ENCODE data around the gene B3GNT3. TPM values are rescaled to one million over a fixed set of nuclear protein-coding genes. Genes with fewer than 3 reads are reported as not detected.
A peak's percentile ranks its signal among the peaks of the same experiment; 100 is the strongest.

The B3GNT3 gene
- total RNA-seq, 1 experiment from 2014 or later: 1.9 TPM

DNA sequence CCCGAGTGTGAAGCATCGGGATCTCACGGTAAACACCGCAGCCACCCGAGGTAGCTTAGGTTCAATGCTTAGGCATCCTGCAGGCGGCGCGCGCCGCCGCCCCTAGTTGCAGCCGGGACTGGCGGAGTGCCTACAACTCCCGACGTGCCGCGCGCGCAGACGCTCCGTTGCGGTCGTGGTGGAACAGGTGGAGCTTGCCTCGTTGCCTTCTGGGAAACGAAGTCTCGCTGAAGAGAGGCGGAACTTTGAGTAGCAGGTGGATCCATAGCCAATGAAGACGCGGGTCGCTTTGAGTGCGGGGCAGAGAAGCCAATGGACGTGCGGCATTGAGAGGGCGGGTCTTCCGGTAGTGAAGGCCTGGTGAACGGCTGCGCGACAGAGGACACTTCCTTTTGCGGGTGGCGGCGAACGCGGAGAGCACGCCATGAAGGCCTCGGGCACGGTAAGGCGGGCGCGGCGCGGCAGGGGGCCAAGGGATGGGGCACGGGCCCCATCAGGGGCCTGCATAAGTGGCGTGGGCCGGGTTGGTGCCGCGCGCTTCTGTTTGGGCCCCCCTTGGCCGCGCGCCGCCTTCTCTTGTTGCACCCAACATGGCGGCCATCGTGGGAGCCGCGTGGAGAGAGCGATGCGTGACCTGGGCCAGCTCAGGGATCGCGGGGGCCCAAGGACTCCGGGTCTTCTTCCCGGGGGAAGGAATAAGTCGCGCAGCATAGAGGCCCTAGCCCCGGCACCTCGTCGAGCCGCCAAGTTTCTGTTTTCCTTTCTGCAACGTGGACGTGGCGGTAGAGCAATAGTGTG, 64.8 kb downstream of the B3GNT3 start, which contains the start of gene RPL18A (continued):
- TF ChIP-seq, protein P1, sequence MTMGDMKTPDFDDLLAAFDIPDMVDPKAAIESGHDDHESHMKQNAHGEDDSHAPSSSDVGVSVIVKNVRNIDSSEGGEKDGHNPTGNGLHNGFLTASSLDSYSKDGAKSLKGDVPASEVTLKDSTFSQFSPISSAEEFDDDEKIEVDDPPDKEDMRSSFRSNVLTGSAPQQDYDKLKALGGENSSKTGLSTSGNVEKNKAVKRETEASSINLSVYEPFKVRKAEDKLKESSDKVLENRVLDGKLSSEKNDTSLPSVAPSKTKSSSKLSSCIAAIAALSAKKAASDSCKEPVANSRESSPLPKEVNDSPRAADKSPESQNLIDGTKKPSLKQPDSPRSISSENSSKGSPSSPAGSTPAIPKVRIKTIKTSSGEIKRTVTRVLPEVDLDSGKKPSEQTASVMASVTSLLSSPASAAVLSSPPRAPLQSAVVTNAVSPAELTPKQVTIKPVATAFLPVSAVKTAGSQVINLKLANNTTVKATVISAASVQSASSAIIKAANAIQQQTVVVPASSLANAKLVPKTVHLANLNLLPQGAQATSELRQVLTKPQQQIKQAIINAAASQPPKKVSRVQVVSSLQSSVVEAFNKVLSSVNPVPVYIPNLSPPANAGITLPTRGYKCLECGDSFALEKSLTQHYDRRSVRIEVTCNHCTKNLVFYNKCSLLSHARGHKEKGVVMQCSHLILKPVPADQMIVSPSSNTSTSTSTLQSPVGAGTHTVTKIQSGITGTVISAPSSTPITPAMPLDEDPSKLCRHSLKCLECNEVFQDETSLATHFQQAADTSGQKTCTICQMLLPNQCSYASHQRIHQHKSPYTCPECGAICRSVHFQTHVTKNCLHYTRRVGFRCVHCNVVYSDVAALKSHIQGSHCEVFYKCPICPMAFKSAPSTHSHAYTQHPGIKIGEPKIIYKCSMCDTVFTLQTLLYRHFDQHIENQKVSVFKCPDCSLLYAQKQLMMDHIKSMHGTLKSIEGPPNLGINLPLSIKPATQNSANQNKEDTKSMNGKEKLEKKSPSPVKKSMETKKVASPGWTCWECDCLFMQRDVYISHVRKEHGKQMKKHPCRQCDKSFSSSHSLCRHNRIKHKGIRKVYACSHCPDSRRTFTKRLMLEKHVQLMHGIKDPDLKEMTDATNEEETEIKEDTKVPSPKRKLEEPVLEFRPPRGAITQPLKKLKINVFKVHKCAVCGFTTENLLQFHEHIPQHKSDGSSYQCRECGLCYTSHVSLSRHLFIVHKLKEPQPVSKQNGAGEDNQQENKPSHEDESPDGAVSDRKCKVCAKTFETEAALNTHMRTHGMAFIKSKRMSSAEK (CRISPR knock-in tag; IDR thresholded peaks at IDR 0.05; ENCODE audit: borderline replicate concordance): no peak
- TF ChIP-seq SP1 (CRISPR knock-in tag; conservative IDR thresholded peaks at IDR 0.05): peak; percentile 79
- TF ChIP-seq, protein P2, sequence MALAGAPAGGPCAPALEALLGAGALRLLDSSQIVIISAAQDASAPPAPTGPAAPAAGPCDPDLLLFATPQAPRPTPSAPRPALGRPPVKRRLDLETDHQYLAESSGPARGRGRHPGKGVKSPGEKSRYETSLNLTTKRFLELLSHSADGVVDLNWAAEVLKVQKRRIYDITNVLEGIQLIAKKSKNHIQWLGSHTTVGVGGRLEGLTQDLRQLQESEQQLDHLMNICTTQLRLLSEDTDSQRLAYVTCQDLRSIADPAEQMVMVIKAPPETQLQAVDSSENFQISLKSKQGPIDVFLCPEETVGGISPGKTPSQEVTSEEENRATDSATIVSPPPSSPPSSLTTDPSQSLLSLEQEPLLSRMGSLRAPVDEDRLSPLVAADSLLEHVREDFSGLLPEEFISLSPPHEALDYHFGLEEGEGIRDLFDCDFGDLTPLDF (CRISPR knock-in tag; IDR thresholded peaks at IDR 0.05): no peak
- no peak for TF ChIP-seq MYBL2 (CRISPR knock-in tag; IDR thresholded peaks at IDR 0.05)
- peak; percentile 92 for TF ChIP-seq NFYB (CRISPR knock-in tag; conservative IDR thresholded peaks at IDR 0.05; ENCODE audit: low read depth)
- TF ChIP-seq ELF4 (CRISPR knock-in tag; IDR thresholded peaks at IDR 0.05; ENCODE audit: low read depth): no peak
- TF ChIP-seq CREM (CRISPR knock-in tag; IDR thresholded peaks at IDR 0.05): peak; percentile 12
- 0 out of 2 replicates have a peak, but pooled peaks have one; percentile 8 for TF ChIP-seq FOXP1 (CRISPR knock-in tag; IDR thresholded peaks at IDR 0.05; ENCODE audit: borderline replicate concordance)
- no peak for TF ChIP-seq ZNF671 (CRISPR knock-in tag; IDR thresholded peaks at IDR 0.05)
- TF ChIP-seq, protein P3, sequence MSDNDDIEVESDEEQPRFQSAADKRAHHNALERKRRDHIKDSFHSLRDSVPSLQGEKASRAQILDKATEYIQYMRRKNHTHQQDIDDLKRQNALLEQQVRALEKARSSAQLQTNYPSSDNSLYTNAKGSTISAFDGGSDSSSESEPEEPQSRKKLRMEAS (CRISPR knock-in tag; IDR thresholded peaks at IDR 0.05): peak; percentile 89
- TF ChIP-seq RORB (CRISPR knock-in tag; IDR thresholded peaks at IDR 0.05): 0 out of 2 replicates have a peak, but pooled peaks have one; percentile 55
- TF ChIP-seq JUN (CRISPR knock-in tag; IDR thresholded peaks at IDR 0.05): no peak; the same call in 1 of the 2 replicates
- peak; percentile 72; the same call in 1 of the 2 replicates for TF ChIP-seq FOXK1 (CRISPR knock-in tag; IDR thresholded peaks at IDR 0.05)
- TF ChIP-seq, protein P4, sequence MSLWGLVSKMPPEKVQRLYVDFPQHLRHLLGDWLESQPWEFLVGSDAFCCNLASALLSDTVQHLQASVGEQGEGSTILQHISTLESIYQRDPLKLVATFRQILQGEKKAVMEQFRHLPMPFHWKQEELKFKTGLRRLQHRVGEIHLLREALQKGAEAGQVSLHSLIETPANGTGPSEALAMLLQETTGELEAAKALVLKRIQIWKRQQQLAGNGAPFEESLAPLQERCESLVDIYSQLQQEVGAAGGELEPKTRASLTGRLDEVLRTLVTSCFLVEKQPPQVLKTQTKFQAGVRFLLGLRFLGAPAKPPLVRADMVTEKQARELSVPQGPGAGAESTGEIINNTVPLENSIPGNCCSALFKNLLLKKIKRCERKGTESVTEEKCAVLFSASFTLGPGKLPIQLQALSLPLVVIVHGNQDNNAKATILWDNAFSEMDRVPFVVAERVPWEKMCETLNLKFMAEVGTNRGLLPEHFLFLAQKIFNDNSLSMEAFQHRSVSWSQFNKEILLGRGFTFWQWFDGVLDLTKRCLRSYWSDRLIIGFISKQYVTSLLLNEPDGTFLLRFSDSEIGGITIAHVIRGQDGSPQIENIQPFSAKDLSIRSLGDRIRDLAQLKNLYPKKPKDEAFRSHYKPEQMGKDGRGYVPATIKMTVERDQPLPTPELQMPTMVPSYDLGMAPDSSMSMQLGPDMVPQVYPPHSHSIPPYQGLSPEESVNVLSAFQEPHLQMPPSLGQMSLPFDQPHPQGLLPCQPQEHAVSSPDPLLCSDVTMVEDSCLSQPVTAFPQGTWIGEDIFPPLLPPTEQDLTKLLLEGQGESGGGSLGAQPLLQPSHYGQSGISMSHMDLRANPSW (CRISPR knock-in tag; conservative IDR thresholded peaks at IDR 0.05; ENCODE audit: low read depth): no peak
- TF ChIP-seq, protein P5, sequence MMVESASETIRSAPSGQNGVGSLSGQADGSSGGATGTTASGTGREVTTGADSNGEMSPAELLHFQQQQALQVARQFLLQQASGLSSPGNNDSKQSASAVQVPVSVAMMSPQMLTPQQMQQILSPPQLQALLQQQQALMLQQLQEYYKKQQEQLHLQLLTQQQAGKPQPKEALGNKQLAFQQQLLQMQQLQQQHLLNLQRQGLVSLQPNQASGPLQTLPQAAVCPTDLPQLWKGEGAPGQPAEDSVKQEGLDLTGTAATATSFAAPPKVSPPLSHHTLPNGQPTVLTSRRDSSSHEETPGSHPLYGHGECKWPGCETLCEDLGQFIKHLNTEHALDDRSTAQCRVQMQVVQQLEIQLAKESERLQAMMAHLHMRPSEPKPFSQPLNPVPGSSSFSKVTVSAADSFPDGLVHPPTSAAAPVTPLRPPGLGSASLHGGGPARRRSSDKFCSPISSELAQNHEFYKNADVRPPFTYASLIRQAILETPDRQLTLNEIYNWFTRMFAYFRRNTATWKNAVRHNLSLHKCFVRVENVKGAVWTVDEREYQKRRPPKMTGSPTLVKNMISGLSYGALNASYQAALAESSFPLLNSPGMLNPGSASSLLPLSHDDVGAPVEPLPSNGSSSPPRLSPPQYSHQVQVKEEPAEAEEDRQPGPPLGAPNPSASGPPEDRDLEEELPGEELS (CRISPR knock-in tag; IDR thresholded peaks at IDR 0.05): no peak
- peak; percentile 58; the same call in 1 of the 2 replicates for TF ChIP-seq ZNF232 (CRISPR knock-in tag; IDR thresholded peaks at IDR 0.05)
- no peak for TF ChIP-seq GTF2I (CRISPR knock-in tag; conservative IDR thresholded peaks at IDR 0.05)
- peak; percentile 32; the same call in 1 of the 2 replicates for TF ChIP-seq KAT7 (CRISPR knock-in tag; IDR thresholded peaks at IDR 0.05; ENCODE audit: borderline replicate concordance)
- peak; percentile 22; the same call in 1 of the 2 replicates for TF ChIP-seq SMAD3 (CRISPR knock-in tag; IDR thresholded peaks at IDR 0.05; ENCODE audit: borderline replicate concordance)
- TF ChIP-seq, protein P6, sequence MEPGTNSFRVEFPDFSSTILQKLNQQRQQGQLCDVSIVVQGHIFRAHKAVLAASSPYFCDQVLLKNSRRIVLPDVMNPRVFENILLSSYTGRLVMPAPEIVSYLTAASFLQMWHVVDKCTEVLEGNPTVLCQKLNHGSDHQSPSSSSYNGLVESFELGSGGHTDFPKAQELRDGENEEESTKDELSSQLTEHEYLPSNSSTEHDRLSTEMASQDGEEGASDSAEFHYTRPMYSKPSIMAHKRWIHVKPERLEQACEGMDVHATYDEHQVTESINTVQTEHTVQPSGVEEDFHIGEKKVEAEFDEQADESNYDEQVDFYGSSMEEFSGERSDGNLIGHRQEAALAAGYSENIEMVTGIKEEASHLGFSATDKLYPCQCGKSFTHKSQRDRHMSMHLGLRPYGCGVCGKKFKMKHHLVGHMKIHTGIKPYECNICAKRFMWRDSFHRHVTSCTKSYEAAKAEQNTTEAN (CRISPR knock-in tag; IDR thresholded peaks at IDR 0.05): no peak
- TF ChIP-seq, protein P7, sequence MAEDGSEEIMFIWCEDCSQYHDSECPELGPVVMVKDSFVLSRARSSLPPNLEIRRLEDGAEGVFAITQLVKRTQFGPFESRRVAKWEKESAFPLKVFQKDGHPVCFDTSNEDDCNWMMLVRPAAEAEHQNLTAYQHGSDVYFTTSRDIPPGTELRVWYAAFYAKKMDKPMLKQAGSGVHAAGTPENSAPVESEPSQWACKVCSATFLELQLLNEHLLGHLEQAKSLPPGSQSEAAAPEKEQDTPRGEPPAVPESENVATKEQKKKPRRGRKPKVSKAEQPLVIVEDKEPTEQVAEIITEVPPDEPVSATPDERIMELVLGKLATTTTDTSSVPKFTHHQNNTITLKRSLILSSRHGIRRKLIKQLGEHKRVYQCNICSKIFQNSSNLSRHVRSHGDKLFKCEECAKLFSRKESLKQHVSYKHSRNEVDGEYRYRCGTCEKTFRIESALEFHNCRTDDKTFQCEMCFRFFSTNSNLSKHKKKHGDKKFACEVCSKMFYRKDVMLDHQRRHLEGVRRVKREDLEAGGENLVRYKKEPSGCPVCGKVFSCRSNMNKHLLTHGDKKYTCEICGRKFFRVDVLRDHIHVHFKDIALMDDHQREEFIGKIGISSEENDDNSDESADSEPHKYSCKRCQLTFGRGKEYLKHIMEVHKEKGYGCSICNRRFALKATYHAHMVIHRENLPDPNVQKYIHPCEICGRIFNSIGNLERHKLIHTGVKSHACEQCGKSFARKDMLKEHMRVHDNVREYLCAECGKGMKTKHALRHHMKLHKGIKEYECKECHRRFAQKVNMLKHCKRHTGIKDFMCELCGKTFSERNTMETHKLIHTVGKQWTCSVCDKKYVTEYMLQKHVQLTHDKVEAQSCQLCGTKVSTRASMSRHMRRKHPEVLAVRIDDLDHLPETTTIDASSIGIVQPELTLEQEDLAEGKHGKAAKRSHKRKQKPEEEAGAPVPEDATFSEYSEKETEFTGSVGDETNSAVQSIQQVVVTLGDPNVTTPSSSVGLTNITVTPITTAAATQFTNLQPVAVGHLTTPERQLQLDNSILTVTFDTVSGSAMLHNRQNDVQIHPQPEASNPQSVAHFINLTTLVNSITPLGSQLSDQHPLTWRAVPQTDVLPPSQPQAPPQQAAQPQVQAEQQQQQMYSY (CRISPR knock-in tag; IDR thresholded peaks at IDR 0.05): no peak
- no peak for TF ChIP-seq ZBTB21 (CRISPR knock-in tag; IDR thresholded peaks at IDR 0.05; ENCODE audit: borderline replicate concordance)

Measured in WTC11 (cell line).